Neural progenitor cell (in vitro differentiated cells): Measurements from ENCODE around the gene SLC38A8.

Experiments used
- CTCF ChIP-seq: fragments of 200-600 bp; sonication (generic); IDR thresholded peaks from 2 replicates; pipeline ENCODE4 v1.5.1; 2017; ENCODE audit warnings: antibody characterized with exemption, mild to moderate bottlenecking
- EZH2 ChIP-seq: fragments of 200-600 bp; sonication (generic); IDR thresholded peaks from 2 replicates; pipeline ENCODE4 v1.6.1; 2017; ENCODE audit warnings: antibody characterized with exemption, mild to moderate bottlenecking, moderate library complexity
- EZH2phosphoT487 ChIP-seq: fragments of 200-600 bp; sonication (generic); IDR thresholded peaks from 2 replicates; pipeline ENCODE4 v1.6.1; 2017; ENCODE audit warnings: antibody characterized with exemption

- TF ChIP-seq CTCF = no peak
- TF ChIP-seq EZH2 = no peak
- no peak for TF ChIP-seq EZH2phosphoT487
Measured at GRCh38 chr16:84087466-84088151, 45.0 kb upstream of the SLC38A8 start.
